Mucosa of stomach (tissue), 1 donor: ENCODE measurements around the gene EDEM2.
"Not testable (repeated sequence)": the region's sequence is repeated elsewhere in the genome, so short reads cannot be mapped to it uniquely, and the experiment has no call there.

Experiments
- H3K27me3 ChIP-seq: one replicate; pipeline ENCODE4 v1.7.0; 2013; ENCODE audit warnings: mild to moderate bottlenecking, low read length; ENCODE audit not compliant: control insufficient read depth, insufficient read depth
- H3K36me3 ChIP-seq: one replicate; pipeline ENCODE4 v1.7.0; 2013; ENCODE audit warnings: low read length; ENCODE audit not compliant: control insufficient read depth, insufficient read depth
- H3K4me1 ChIP-seq: one replicate; pipeline ENCODE4 v1.7.0; 2013; ENCODE audit warnings: mild to moderate bottlenecking, low read length; ENCODE audit not compliant: control insufficient read depth, insufficient read depth
- H3K4me3 ChIP-seq: one replicate; pipeline ENCODE4 v1.7.0; 2013; ENCODE audit warnings: low read length
- H3K9ac ChIP-seq: one replicate; pipeline ENCODE4 v1.7.0; 2013; ENCODE audit warnings: mild to moderate bottlenecking, low read length, moderate library complexity
- H3K9me3 ChIP-seq: one replicate; pipeline ENCODE4 v1.7.0; 2013; ENCODE audit warnings: mild to moderate bottlenecking, low read length, moderate library complexity; ENCODE audit not compliant: control insufficient read depth
- donor health status: Pancreatic carcinoma.

EDEM2 gene, protein sequence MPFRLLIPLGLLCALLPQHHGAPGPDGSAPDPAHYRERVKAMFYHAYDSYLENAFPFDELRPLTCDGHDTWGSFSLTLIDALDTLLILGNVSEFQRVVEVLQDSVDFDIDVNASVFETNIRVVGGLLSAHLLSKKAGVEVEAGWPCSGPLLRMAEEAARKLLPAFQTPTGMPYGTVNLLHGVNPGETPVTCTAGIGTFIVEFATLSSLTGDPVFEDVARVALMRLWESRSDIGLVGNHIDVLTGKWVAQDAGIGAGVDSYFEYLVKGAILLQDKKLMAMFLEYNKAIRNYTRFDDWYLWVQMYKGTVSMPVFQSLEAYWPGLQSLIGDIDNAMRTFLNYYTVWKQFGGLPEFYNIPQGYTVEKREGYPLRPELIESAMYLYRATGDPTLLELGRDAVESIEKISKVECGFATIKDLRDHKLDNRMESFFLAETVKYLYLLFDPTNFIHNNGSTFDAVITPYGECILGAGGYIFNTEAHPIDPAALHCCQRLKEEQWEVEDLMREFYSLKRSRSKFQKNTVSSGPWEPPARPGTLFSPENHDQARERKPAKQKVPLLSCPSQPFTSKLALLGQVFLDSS

DNA sequence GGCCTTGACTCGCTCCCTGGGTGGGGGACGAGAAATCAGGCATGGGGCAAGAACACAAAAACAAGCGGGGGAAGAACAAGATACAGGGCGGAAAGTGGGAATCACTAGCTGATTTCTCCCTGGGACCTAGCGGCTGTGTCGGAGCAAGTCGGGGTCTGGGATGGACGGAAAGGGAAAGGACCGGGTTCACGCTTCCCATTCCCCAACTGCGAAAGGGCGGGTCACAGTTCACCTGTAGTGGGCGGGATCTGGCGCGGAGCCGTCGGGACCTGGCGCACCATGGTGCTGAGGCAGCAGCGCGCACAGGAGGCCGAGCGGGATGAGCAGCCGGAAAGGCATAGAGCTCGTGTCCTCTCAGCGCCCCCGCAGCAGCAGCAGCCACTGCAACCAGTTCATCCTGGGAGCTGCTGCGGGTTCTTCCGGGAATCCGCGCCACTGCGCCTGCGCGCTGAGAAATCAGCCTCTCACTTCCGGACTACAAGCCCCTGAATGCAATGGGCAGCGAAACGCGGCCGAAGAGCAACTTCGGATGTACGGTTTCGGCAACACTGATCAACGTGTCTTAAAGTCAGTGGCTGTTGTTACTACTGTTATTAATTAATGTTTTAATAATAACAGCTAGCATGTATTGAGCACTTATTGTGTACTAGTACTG is at the start of gene EDEM2:
Gene EDEM2 (minus strand): TSS at position 417 of the 655 bp plus-strand sequence. CDS start 78 bp downstream, at position 339.
- H3K4me3 ChIP-seq: peak within 1 kb of the TSS; percentile 40

DNA sequence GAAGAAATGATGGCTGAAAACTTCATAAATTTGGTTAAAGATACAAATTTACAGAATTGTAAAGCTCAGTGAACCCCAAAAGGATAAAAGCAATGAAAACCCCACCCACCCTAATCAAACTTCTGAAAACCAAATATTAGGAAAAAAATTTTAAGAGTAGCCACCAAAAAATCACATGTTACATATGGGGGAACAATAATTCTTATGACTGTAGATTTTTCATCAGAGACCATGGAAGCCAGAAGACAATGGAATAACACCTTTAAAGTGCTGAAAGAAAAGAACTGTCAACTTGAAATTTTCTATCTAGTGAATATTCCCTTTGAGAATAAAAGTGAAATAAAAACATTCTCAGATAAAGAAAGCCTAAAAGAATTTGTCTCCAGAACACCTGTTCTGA is 49.2 kb upstream of the EDEM2 start:
- Histone ChIP-seq H3K9ac (no peak overlapping the region), H3K9me3 (no peaks in the 10 kb centered on the region), H3K27me3 (no peaks in the 10 kb centered on the region), H3K4me1 (peaks cover 14% of the 10 kb centered on the region), H3K36me3 (no peaks in the 10 kb centered on the region), H3K4me3 (no peak overlapping the region)

More for the DNA sequence above, at the start of gene EDEM2:
- H3K9me3 ChIP-seq: no peaks in the 10 kb centered on the region
- H3K9ac ChIP-seq: peak within 1 kb of the TSS; percentile 81
- H3K36me3 ChIP-seq: no peaks in the 10 kb centered on the region
- no peaks in the 10 kb centered on the region for H3K27me3 ChIP-seq
- H3K4me1 ChIP-seq: peaks cover 3% of the 10 kb centered on the region

DNA sequence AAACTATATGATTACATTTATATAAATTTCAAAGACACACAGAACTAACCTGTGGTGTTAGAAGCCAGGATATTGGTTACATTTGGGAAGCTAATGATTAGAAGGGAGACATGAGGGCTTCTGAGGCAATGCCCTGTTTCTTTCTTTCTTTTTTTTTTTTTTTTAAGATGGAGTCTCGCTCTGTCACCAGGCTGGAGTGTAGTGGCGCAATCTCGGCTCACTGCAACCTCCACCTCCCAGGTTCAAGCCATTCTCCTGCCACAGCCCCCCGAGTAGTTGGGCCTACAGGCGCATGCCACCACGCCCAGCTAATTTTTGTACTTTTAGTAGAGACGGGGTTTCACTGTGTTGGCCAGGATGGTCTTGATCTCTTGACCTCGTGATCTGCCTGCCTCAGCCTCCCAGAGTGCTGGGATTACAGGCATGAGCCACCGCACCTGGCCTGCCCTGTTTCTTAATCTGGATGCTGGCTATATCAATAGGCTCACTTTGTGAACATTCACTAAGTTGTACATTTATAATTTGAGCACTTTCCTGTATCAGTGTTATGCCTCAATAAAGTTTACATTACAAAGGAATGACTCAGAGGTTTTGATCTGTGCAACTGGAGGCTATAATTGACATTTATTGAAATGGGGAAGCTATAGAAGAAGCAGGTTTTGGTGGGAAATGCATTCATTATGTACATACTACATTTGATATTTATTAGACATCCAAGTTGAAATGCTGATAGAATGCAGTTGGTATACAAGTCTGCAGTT is 46.1 kb upstream of the EDEM2 start:
- H3K27me3 ChIP-seq, H3K4me3 ChIP-seq, H3K36me3 ChIP-seq, H3K9ac ChIP-seq, H3K9me3 ChIP-seq: not testable (repeated sequence)
- H3K4me1 ChIP-seq: peaks cover 15% of the 10 kb centered on the region

DNA sequence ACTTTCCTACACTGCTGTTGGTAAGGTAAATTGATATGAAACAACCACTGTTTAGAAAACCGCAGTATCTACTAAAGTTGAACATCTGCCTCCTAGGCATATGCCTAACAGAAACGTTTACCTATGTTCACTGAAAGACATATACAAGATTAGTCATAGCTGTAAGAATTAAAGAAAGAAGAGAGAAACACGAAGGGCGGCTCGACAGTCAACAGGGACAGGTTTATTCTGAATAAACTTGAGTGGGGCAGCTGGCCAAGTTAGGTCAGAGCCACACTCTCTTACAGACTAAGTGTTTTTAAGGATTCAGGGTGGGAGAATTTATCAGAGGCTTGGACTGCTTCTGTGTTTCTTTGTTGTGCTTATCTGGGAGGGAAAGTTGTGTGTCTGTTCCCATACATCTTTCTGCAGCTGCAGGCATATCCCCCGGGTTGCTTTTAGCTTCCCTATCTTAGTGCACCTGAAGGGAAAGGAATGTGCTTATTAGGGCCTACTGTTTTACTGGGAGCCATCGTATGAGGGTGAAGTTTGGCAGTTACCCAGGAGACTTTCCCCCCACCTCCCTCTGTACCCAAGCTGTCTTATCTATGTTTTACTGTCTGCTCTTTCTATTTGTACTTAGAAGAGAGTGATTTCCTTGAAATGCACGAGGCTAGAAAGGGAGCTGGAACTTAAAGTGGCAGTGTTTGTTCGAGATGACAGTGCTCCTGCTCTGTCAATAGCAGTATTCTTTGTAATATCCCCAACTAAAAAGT is 45.2 kb upstream of the EDEM2 start:
- Histone ChIP-seq H3K9ac (no peak overlapping the region), H3K4me3 (no peak overlapping the region)

DNA sequence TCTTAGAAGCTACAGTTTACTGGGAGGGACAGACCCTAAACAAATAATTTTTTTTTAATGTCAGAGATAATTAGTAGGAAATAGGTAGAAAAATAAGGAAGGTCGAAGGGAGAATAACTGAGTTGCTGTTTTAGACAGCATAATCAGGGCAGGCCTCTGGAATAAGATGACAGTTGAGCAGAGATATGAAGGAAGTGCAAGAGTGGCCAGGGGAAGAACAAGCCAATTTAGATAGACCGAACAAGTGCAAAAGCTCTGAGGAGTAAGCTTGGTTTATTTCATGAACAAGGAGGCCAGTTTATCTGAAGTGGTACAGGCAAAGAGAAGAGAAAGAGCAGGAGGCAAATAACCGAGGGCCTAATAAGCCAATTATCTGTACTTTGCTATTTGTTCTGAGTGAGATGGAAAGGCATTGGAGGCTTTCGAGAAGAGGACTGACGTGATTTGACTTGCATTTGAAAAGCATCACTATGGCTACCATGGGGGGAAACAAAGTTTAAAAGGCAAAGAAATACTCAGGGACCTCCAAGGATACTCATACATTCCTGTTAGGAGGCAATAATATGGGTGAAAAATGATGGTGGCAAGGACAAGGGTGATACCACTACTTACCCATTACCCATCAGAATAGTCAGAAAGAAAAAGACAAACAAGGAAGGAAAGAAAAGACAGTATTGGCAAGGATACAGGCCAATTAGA is 44.4 kb upstream of the EDEM2 start:
- Histone ChIP-seq H3K4me1 (peaks cover 15% of the 10 kb centered on the region), H3K9ac (no peak overlapping the region), H3K9me3 (no peaks in the 10 kb centered on the region), H3K36me3 (no peaks in the 10 kb centered on the region), H3K27me3 (no peaks in the 10 kb centered on the region), H3K4me3 (no peak overlapping the region)

More for the DNA sequence above, 45.2 kb upstream of the EDEM2 start:
- Histone ChIP-seq H3K9me3 (no peaks in the 10 kb centered on the region), H3K4me1 (peaks cover 15% of the 10 kb centered on the region), H3K27me3 (no peaks in the 10 kb centered on the region), H3K36me3 (no peaks in the 10 kb centered on the region)

DNA sequence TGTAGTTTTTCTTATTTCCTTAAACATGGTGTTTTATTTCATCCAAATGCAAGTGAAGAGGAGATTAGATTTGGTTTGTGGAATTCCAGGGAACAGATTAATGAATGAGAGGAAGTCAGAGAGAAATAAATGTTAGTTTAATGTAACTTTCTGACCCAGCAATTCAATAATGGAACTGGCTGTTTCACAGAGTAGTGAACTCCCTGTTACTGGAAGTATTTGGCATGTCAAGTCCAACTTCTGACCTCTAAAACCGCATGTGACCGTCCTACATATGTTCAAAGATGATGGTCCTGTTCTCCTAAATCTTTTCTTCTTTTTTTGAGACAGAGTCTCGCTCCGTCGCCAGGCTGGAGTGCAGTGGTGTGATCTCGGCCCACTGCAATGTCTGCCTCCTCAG is 43.4 kb upstream of the EDEM2 start:
- H3K4me1 ChIP-seq: peaks cover 15% of the 10 kb centered on the region
- H3K9ac ChIP-seq: no peak overlapping the region
- H3K36me3 ChIP-seq: no peaks in the 10 kb centered on the region
- H3K27me3 ChIP-seq: no peaks in the 10 kb centered on the region
- no peaks in the 10 kb centered on the region for H3K9me3 ChIP-seq
- H3K4me3 ChIP-seq: no peak overlapping the region

DNA sequence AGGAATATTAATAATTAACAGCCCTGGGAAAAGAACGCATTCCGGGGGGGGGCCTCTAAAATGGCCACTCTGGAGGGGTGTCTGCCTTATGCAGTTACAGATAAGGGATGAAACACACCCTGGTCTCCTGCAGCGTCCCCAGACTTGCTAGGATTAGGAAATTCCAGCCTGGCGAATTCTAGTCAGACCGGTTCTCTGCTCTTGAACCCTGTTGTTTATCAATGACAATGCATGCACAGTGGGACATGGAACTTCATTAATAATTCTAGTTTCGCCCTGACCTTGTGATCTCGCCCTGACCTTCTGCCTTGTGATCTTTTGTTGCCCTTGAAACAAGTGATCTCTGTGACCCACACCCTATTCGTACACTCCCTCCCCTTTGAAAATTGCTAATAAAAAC is 42.1 kb upstream of the EDEM2 start:
- not testable (repeated sequence) for H3K36me3 ChIP-seq, H3K9me3 ChIP-seq, H3K27me3 ChIP-seq, H3K4me3 ChIP-seq, H3K9ac ChIP-seq
- peaks cover 15% of the 10 kb centered on the region for H3K4me1 ChIP-seq

DNA sequence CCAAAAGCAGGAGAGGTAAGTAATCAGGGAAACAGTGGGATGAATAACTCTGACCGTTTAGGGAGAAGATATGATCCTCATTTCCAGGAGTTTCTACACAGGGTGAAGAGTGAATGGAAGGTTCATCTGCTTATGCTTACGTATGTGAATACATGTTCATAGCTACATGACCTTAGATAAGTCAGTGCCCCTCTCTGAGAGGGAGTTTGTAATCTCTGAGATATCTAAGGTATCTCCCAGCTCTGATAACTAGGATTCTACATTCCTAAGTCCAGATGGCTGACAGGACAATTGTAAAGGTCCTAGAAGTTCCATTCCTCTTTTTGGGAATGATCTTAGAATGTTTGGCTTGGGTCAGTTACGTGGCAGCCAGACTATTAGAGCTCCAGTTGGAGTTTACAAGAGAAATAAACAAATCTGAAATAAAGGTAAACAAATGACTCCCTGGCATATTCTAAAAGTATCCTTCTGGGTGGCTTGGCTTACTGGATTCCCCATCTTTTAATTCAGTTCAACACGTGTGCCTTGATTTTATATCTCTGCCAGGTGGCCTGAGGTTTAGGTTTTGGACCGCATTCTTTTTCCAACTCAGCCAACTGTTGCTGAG is 40.6 kb upstream of the EDEM2 start:
- Histone ChIP-seq H3K9ac (no peak overlapping the region), H3K4me3 (no peak overlapping the region), H3K36me3 (no peaks in the 10 kb centered on the region), H3K4me1 (peaks cover 13% of the 10 kb centered on the region), H3K27me3 (no peaks in the 10 kb centered on the region), H3K9me3 (no peaks in the 10 kb centered on the region)

DNA sequence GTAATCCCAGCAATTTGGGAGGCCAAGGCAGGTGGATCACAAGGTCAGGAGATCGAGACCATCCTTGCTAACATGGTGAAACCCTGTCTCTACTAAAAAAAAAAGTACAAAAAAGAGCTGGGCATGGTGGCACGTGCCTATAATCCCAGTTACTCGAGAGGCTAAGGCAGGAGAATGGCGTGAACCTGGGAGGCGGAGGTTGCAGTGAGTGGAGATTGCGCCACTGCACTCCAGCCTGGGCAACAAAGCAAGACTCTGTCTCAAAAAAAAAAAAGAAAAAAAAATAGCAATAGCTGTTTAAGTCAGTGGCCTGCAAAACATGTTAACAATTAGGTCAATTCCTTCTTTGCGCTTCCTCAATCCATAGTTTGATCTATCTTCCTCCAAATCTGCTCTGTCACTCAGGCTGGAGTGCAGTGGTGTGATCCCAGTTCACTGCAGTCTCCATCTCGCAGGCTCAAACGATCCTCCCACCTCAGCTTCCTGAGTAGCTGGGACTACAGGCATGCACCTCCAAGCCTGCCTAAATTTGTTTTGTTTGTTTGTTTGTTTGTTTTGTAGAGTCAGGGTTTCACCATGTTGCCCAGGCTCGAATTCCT is 39.7 kb upstream of the EDEM2 start:
- not testable (repeated sequence) for H3K4me1 ChIP-seq, H3K9me3 ChIP-seq, H3K4me3 ChIP-seq, H3K9ac ChIP-seq, H3K36me3 ChIP-seq, H3K27me3 ChIP-seq

DNA sequence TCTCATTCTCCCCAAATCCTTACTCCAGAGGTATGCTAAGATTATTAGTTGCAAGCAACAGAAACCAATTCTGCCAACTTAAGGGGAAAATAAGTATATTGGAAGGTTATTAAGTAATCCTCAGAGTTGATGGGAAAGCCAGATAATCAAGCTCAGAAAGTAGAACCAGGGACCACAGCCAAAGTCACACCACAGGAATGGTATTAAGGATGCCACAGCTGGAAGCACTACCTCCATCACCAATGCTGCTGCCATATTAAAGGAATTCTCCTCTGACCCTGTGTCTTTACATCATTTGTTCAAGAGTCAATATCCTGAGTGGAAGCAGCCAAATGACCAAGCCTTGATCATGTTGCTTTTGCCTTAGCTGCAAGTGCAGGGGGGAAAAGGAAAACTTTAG is 34.6 kb upstream of the EDEM2 start:
- H3K9me3 ChIP-seq: no peaks in the 10 kb centered on the region
- H3K9ac ChIP-seq: no peak overlapping the region
- no peaks in the 10 kb centered on the region for H3K27me3 ChIP-seq
- no peaks in the 10 kb centered on the region for H3K36me3 ChIP-seq
- H3K4me1 ChIP-seq: no peaks in the 10 kb centered on the region
- H3K4me3 ChIP-seq: no peak overlapping the region
